IMR-90 (cell line): ENCODE measurements around the gene MAN2A1. TPM values are rescaled to one million over a fixed set of nuclear protein-coding genes. Genes with fewer than 3 reads are reported as not detected.

Experiments used
- ATAC-seq: fragments of 200-7000 bp; cut with Tn5 transposase; 2 replicates; pipeline ENCODE4 v1.9.1; 2020; ENCODE audit warnings: low read depth, mild to moderate bottlenecking, moderate library complexity
- BruUV-seq: library from RNA; stranded (reverse); fragments of 400-500 nt; replicated peaks from 2 replicates; lab custom pipeline; 2021; lab: Mats Ljungman, UMichigan
- CTCF ChIA-PET: fragments of 300-600 bp; formaldehyde crosslinking; extraction: SDS; loops from one replicate; lab custom pipeline; 2021; ENCODE audit warnings: antibody characterized with exemption; lab: Yijun Ruan, JAX
- POLR2A ChIA-PET: fragments of 300-600 bp; sonication (Branson Sonifier 250); formaldehyde crosslinking; loops from one replicate; lab custom pipeline; 2022; ENCODE audit warnings: antibody characterized with exemption; ENCODE audit not compliant: unreplicated experiment; lab: Charles Lee
- DNase-seq: peaks from one replicate; pipeline ENCODE4 v3.0.0; 2013
- H2AFZ ChIP-seq: replicated peaks from 2 replicates; pipeline ENCODE3; 2013; ENCODE audit warnings: low read length, mild to moderate bottlenecking; ENCODE audit not compliant: poor library complexity
- H2AK5ac ChIP-seq: 2 replicates; pipeline ENCODE4 v1.6.1; 2013; ENCODE audit warnings: low read depth, low read length, inconsistent platforms
- H2AK9ac ChIP-seq: replicated peaks from 2 replicates; pipeline ENCODE3; 2013; ENCODE audit warnings: mild to moderate bottlenecking, low read depth, low read length, moderate library complexity; ENCODE audit not compliant: poor library complexity
- H2BK120ac ChIP-seq: 2 replicates; pipeline ENCODE4 v1.6.1; 2013; ENCODE audit warnings: low read depth, low read length, inconsistent platforms
- H2BK15ac ChIP-seq: 3 replicates; pipeline ENCODE4 v1.6.1; 2013; ENCODE audit warnings: low read depth, low read length, inconsistent platforms
- H2BK20ac ChIP-seq: 2 replicates; pipeline ENCODE4 v1.6.1; 2013; ENCODE audit warnings: low read depth, mild to moderate bottlenecking, inconsistent platforms, low read length, moderate library complexity
- H2BK5ac ChIP-seq: 2 replicates; pipeline ENCODE4 v1.6.1; 2013; ENCODE audit warnings: mild to moderate bottlenecking, low read depth, low read length, inconsistent platforms; ENCODE audit not compliant: poor library complexity, severe bottlenecking
- H3K14ac ChIP-seq: replicated peaks from 2 replicates; pipeline ENCODE4 v1.6.1; 2013; ENCODE audit warnings: low read depth, low read length, inconsistent platforms
- H3K18ac ChIP-seq: 2 replicates; pipeline ENCODE4 v1.6.1; 2013; ENCODE audit warnings: low read depth, low read length, control low read depth
- H3K23ac ChIP-seq: 2 replicates; pipeline ENCODE4 v1.6.1; 2013; ENCODE audit warnings: low read depth, low read length, inconsistent platforms
- H3K27ac ChIP-seq: 2 replicates; pipeline ENCODE4 v1.5.1; 2013; ENCODE audit warnings: mild to moderate bottlenecking, control low read depth, low read length; ENCODE audit not compliant: insufficient read depth
- H3K27me3 ChIP-seq: 2 replicates; pipeline ENCODE4 v1.6.1; 2013; ENCODE audit warnings: low read length; ENCODE audit not compliant: control insufficient read depth, insufficient read depth
- H3K36me3 ChIP-seq: 2 replicates; pipeline ENCODE4 v1.6.1; 2013; ENCODE audit warnings: low read length, mixed read lengths; ENCODE audit not compliant: control insufficient read depth, insufficient read depth
- H3K4ac ChIP-seq: 2 replicates; pipeline ENCODE4 v1.6.1; 2013; ENCODE audit warnings: low read depth, low read length, inconsistent platforms
- H3K4me1 ChIP-seq: 2 replicates; pipeline ENCODE4 v1.6.1; 2013; ENCODE audit warnings: low read length, mixed read lengths; ENCODE audit not compliant: control insufficient read depth, insufficient read depth
- H3K4me2 ChIP-seq: 2 replicates; pipeline ENCODE4 v1.6.1; 2013; ENCODE audit warnings: low read depth, mild to moderate bottlenecking, control low read depth, low read length, moderate library complexity
- H3K4me3 ChIP-seq: 2 replicates; pipeline ENCODE4 v1.5.1; 2013; ENCODE audit warnings: low read depth, mild to moderate bottlenecking, control low read depth, low read length, moderate library complexity; ENCODE audit not compliant: insufficient read depth
- H3K56ac ChIP-seq: 2 replicates; pipeline ENCODE4 v1.6.1; 2013; ENCODE audit warnings: low read length, inconsistent platforms; ENCODE audit not compliant: insufficient read depth; ENCODE audit errors: extremely low read depth
- H3K79me1 ChIP-seq, 2 experiments: 2 replicates each; pipeline ENCODE4 v1.6.1; 2013; ENCODE audit warnings: low read length in 2 of 2, inconsistent platforms in 1 of 2, low read depth in 1 of 2
- H3K9ac ChIP-seq: 2 replicates; pipeline ENCODE4 v1.6.1; 2013; ENCODE audit warnings: low read depth, low read length, control low read depth
- H3K9me1 ChIP-seq: 2 replicates; pipeline ENCODE4 v1.6.1; 2013; ENCODE audit warnings: low read length, inconsistent platforms; ENCODE audit not compliant: insufficient read depth
- H3K9me3 ChIP-seq: 2 replicates; pipeline ENCODE4 v1.6.1; 2013; ENCODE audit warnings: low read length; ENCODE audit not compliant: control insufficient read depth, insufficient read depth
- H4K20me1 ChIP-seq: 2 replicates; pipeline ENCODE4 v1.6.1; 2013; ENCODE audit warnings: low read length, inconsistent platforms; ENCODE audit not compliant: insufficient read depth
- H4K5ac ChIP-seq: 2 replicates; pipeline ENCODE4 v1.6.1; 2013; ENCODE audit warnings: mild to moderate bottlenecking, low read depth, low read length, control low read depth
- H4K8ac ChIP-seq, 2 experiments: 2 replicates each; pipeline ENCODE4 v1.6.1; 2013; ENCODE audit warnings: low read depth in 2 of 2, low read length in 2 of 2, control low read depth in 1 of 2, inconsistent platforms in 1 of 2
- H4K91ac ChIP-seq: 2 replicates; pipeline ENCODE4 v1.6.1; 2013; ENCODE audit warnings: low read depth, low read length, inconsistent platforms; ENCODE audit not compliant: insufficient read depth
- BHLHE40 ChIP-seq: fragments of 150-350 bp; IDR thresholded peaks from 2 replicates; pipeline ENCODE4 v1.6.1; 2016; ENCODE audit warnings: mild to moderate bottlenecking, low read depth, low read length
- CTCF ChIP-seq: conservative IDR thresholded peaks from 2 replicates; pipeline ENCODE4 v1.5.1; 2012; ENCODE audit warnings: mild to moderate bottlenecking, low read depth, low read length, improper control_type of control experiment
- ELK1 ChIP-seq: fragments of 150-350 bp; IDR thresholded peaks from 2 replicates; pipeline ENCODE4 v1.6.1; 2016; ENCODE audit warnings: low read depth, mild to moderate bottlenecking, low read length, moderate library complexity, borderline replicate concordance
- MAZ ChIP-seq: IDR thresholded peaks from 2 replicates; pipeline ENCODE4 v1.6.1; 2012; ENCODE audit warnings: low read depth, mild to moderate bottlenecking, low read length, improper control_type of control experiment, moderate library complexity, borderline replicate concordance
- MXI1 ChIP-seq: IDR thresholded peaks from 2 replicates; pipeline ENCODE4 v1.6.1; 2012; ENCODE audit warnings: low read depth, mild to moderate bottlenecking, low read length, moderate library complexity, borderline replicate concordance
- NFE2L2 ChIP-seq: fragments of 150-350 bp; IDR thresholded peaks from 2 replicates; pipeline ENCODE4 v1.6.1; 2016; ENCODE audit warnings: low read depth, mild to moderate bottlenecking, low read length
- POLR2A ChIP-seq: IDR thresholded peaks from 2 replicates; pipeline ENCODE4 v1.6.1; 2012; ENCODE audit warnings: mild to moderate bottlenecking, low read depth, low read length
- RCOR1 ChIP-seq: IDR thresholded peaks from 2 replicates; pipeline ENCODE4 v1.6.1; 2012; ENCODE audit warnings: mild to moderate bottlenecking, low read length, improper control_type of control experiment; ENCODE audit not compliant: insufficient replicate concordance
- RFX5 ChIP-seq: IDR thresholded peaks from 2 replicates; pipeline ENCODE4 v1.8.0; 2012; ENCODE audit warnings: low read depth, mild to moderate bottlenecking, low read length, moderate library complexity
- SMC3 ChIP-seq: fragments of 150-350 bp; IDR thresholded peaks from 2 replicates; pipeline ENCODE4 v1.6.1; 2016; ENCODE audit warnings: low read depth, mild to moderate bottlenecking, antibody characterized with exemption, low read length, moderate library complexity
- WGBS, 2 experiments: methylation state at CpG; one replicate each; pipeline versions ENCODE4 v1.1.5 to v1.1.7; 2013; ENCODE audit warnings: missing lambda C conversion rate in 2 of 2; ENCODE audit not compliant: insufficient read length in 1 of 2; ENCODE audit errors: extremely low coverage in 2 of 2; 5-methylcytosine and 5-hydroxymethylcytosine counted together
- dilution Hi-C: fragments of 300-500 bp; cut with HindIII; formaldehyde crosslinking; loops from one replicate; pipeline ENCODE4 v1.14.3; 2018; ENCODE audit warnings: low sequenced_read_pairs; ENCODE audit not compliant: unreplicated experiment
- in situ Hi-C: fragments of 300-500 bp; cut with MboI; formaldehyde crosslinking; loops from 3 replicates; pipeline ENCODE4 v1.14.3; 2019; ENCODE audit warnings: low sequenced_read_pairs, inconsistent platforms, mixed read lengths
- intact Hi-C: fragments of 100-400 bp; cut with micrococcal nuclease; formaldehyde crosslinking; loops from 2 replicates; pipeline ENCODE4 v1.10.0; 2022
- polyA plus RNA-seq, 3 experiments: library from polyadenylated mRNA; depleted of rRNA; stranded (reverse); fragments of >200 nt; gene quantifications; 2 replicates each; pipeline ENCODE4 v1.2.3, GENCODE V29; 2012; ENCODE audit warnings: low replicate concordance in 1 of 3
- total RNA-seq: library from RNA; depleted of rRNA; stranded (reverse); fragments of >200 nt; gene quantifications from 2 replicates; pipeline ENCODE4 v1.2.3, GENCODE V29; 2012

MAN2A1 gene
- total and polyA plus RNA-seq, 2 of the 4 experiments (the other 2 are of a cell fraction) = 16.4 to 29.6 TPM

- Histone ChIP-seq H2BK20ac (no peak overlapping the region), H3K56ac (no peak overlapping the region), H4K20me1 (no peaks in the 10 kb centered on the region), H2AK9ac (no peak overlapping the region), H3K18ac (no peak overlapping the region), H3K27me3 (no peaks in the 10 kb centered on the region), H4K5ac (no peak overlapping the region), H2AK5ac (no peak overlapping the region), H3K14ac (no peak overlapping the region), H3K27ac (no peak overlapping the region), H3K79me1 (peaks cover 0 to 4% of the 10 kb centered on the region in 2 experiments; a peak in 2 of 4 replicates), H2BK15ac (no peak overlapping the region), H3K9me3 (no peaks in the 10 kb centered on the region; the same call in 1 of the 2 replicates), H3K23ac (no peak overlapping the region), H3K4me3 (no peak overlapping the region), H2AFZ (no peak overlapping the region), H3K4ac (no peak overlapping the region), H2BK120ac (no peak overlapping the region), H4K8ac (no peak overlapping the region), H3K9me1 (no peaks in the 10 kb centered on the region), H3K4me2 (no peak overlapping the region), H3K36me3 (peaks cover 8% of the 10 kb centered on the region), H4K91ac (no peak overlapping the region), H2BK5ac (no peak overlapping the region), H3K9ac (no peak overlapping the region), H3K4me1 (no peaks in the 10 kb centered on the region)
- TF ChIP-seq MXI1 (no peak), NFE2L2 (no peak), MAZ (no peak), POLR2A (no peak), RFX5 (no peak), CTCF (no peak), RCOR1 (no peak), ELK1 (no peak), BHLHE40 (no peak), SMC3 (no peak)
- no peak for ATAC-seq
- POLR2A ChIA-PET = interaction anchor here (0.7 kb wide), 1 partner anchor 207 kb away, joined by 3 read pairs; no protein-coding TSS in a partner anchor
- in situ Hi-C loops = no loop called here
- intact Hi-C loops = no loop called here
- CTCF ChIA-PET = no interaction called here
- DNase-seq = no peak
- no TSS peak for BruUV-seq
- no CpG with 5 or more reads among the region's 1 CpG for WGBS, 2 experiments
- dilution Hi-C loops = no loop called here
Measured at GRCh38 chr5:109792613-109793012, 102.9 kb downstream of the MAN2A1 start.
